MM.1S (cell line): ENCODE data around the gene FIG4.

Experiments used
- DNase-seq: peaks from one replicate; pipeline ENCODE4 v3.0.0-alpha.2; 2015
- H2AFZ ChIP-seq: fragments of 300-600 bp; sonication (generic); 2 replicates; pipeline ENCODE4 v1.6.0; 2016; ENCODE audit warnings: antibody characterized with exemption, low read length
- H3F3A ChIP-seq: fragments of 300-600 bp; sonication (generic); 2 replicates; pipeline ENCODE4 v1.6.1; 2016; ENCODE audit warnings: mild to moderate bottlenecking, antibody characterized with exemption, low read length, moderate library complexity, mixed read lengths; ENCODE audit not compliant: insufficient read depth
- H3K27ac ChIP-seq: fragments of 300-600 bp; sonication (generic); 2 replicates; pipeline ENCODE4 v1.5.1; 2016; ENCODE audit warnings: mild to moderate bottlenecking, low read length
- H3K27me3 ChIP-seq: fragments of 300-600 bp; sonication (generic); replicated peaks from 2 replicates; pipeline ENCODE4 v1.6.0; 2016; ENCODE audit warnings: low read length; ENCODE audit not compliant: insufficient read depth
- H3K36me3 ChIP-seq: fragments of 300-600 bp; sonication (generic); replicated peaks from 2 replicates; pipeline ENCODE4 v1.6.1; 2016; ENCODE audit warnings: mild to moderate bottlenecking, low read length, mixed read lengths; ENCODE audit not compliant: insufficient read depth
- H3K4me1 ChIP-seq: fragments of 300-600 bp; sonication (generic); 2 replicates; pipeline ENCODE4 v1.6.1; 2016; ENCODE audit warnings: low read length, mixed read lengths
- H3K4me2 ChIP-seq: fragments of 300-600 bp; sonication (generic); 2 replicates; pipeline ENCODE4 v1.6.0; 2016; ENCODE audit warnings: low read depth, low read length
- H3K4me3 ChIP-seq: fragments of 300-600 bp; sonication (generic); 2 replicates; pipeline ENCODE4 v1.5.1; 2016; ENCODE audit warnings: low read length, mixed read lengths
- H3K79me2 ChIP-seq: fragments of 300-600 bp; sonication (generic); 2 replicates; pipeline ENCODE4 v1.6.1; 2016; ENCODE audit warnings: mixed run types, low read length, mixed read lengths
- H3K9ac ChIP-seq: fragments of 300-600 bp; sonication (generic); 2 replicates; pipeline ENCODE4 v1.6.1; 2016; ENCODE audit warnings: low read length, mixed read lengths
- H3K9me2 ChIP-seq: fragments of 300-600 bp; sonication (generic); replicated peaks from 2 replicates; pipeline ENCODE4 v1.6.1; 2016; ENCODE audit warnings: mild to moderate bottlenecking, low read length, mixed read lengths; ENCODE audit not compliant: insufficient read depth
- H3K9me3 ChIP-seq: fragments of 300-600 bp; sonication (generic); replicated peaks from 2 replicates; pipeline ENCODE4 v1.6.1; 2016; ENCODE audit warnings: mild to moderate bottlenecking, low read length, mixed read lengths; ENCODE audit not compliant: insufficient read depth
- H4K20me1 ChIP-seq: fragments of 300-600 bp; sonication (generic); 2 replicates; pipeline ENCODE4 v1.6.1; 2016; ENCODE audit warnings: mild to moderate bottlenecking, low read length, moderate library complexity, mixed read lengths; ENCODE audit not compliant: insufficient read depth
- CTCF ChIP-seq: fragments of 300-600 bp; sonication (generic); IDR thresholded peaks from 2 replicates; pipeline ENCODE4 v1.5.1; 2016; ENCODE audit warnings: antibody characterized with exemption, low read length, mixed read lengths
- EZH2 ChIP-seq: fragments of 300-600 bp; sonication (generic); optimal IDR thresholded peaks from 2 replicates; pipeline ENCODE3; 2017; ENCODE audit warnings: low read depth, mild to moderate bottlenecking, antibody characterized with exemption, low read length, mixed read lengths
- EZH2phosphoT487 ChIP-seq: fragments of 300-600 bp; sonication (generic); IDR thresholded peaks from 2 replicates; pipeline ENCODE4 v1.6.1; 2018; ENCODE audit warnings: antibody characterized with exemption, low read length

The FIG4 gene

GRCh38 chr6:109834595-109835437 is 143.7 kb downstream of the FIG4 start:
- H3K4me2 ChIP-seq: no peak overlapping the region
- H3K27me3 ChIP-seq: no peaks in the 10 kb centered on the region
- no peaks in the 10 kb centered on the region for H4K20me1 ChIP-seq
- H3K9ac ChIP-seq: no peak overlapping the region
- H3K9me3 ChIP-seq: no peaks in the 10 kb centered on the region
- H3K36me3 ChIP-seq: no peaks in the 10 kb centered on the region
- H3K4me3 ChIP-seq: no peak overlapping the region
- H3K79me2 ChIP-seq: no peaks in the 10 kb centered on the region
- no peaks in the 10 kb centered on the region for H3K9me2 ChIP-seq
- H2AFZ ChIP-seq: no peak overlapping the region
- no peak for DNase-seq
- no peaks in the 10 kb centered on the region for H3K4me1 ChIP-seq
- H3K27ac ChIP-seq: no peak overlapping the region
- TF ChIP-seq EZH2 (no peak), CTCF (no peak), EZH2phosphoT487 (no peak)
- no peaks in the 10 kb centered on the region for H3F3A ChIP-seq

- Histone ChIP-seq H4K20me1 (no peaks in the 10 kb centered on the region), H3K9me3 (no peaks in the 10 kb centered on the region), H3K36me3 (no peaks in the 10 kb centered on the region), H3K4me1 (no peaks in the 10 kb centered on the region), H3F3A (no peaks in the 10 kb centered on the region), H3K4me3 (no peak overlapping the region), H3K27me3 (no peaks in the 10 kb centered on the region), H3K9me2 (no peaks in the 10 kb centered on the region), H2AFZ (no peak overlapping the region), H3K27ac (no peak overlapping the region), H3K9ac (no peak overlapping the region), H3K4me2 (no peak overlapping the region), H3K79me2 (no peaks in the 10 kb centered on the region)
- no peak for DNase-seq
- TF ChIP-seq CTCF: no peak
- TF ChIP-seq EZH2phosphoT487: no peak
- no peak for TF ChIP-seq EZH2
These were observed 148.9 kb downstream of the FIG4 start for GRCh38 chr6:109840034-109840433.

- Histone ChIP-seq H3K4me1 (no peaks in the 10 kb centered on the region), H3K27me3 (no peaks in the 10 kb centered on the region), H3K4me3 (no peak overlapping the region), H3K79me2 (no peaks in the 10 kb centered on the region), H3K9ac (no peak overlapping the region), H2AFZ (no peak overlapping the region), H3F3A (no peaks in the 10 kb centered on the region), H3K36me3 (no peaks in the 10 kb centered on the region), H3K9me3 (no peaks in the 10 kb centered on the region), H3K4me2 (no peak overlapping the region), H3K9me2 (no peaks in the 10 kb centered on the region), H4K20me1 (no peaks in the 10 kb centered on the region), H3K27ac (no peak overlapping the region)
- TF ChIP-seq EZH2 (no peak), EZH2phosphoT487 (no peak), CTCF (no peak)
- DNase-seq: no peak
These were observed 149.7 kb downstream of the FIG4 start for GRCh38 chr6:109840796-109841195.
